Measurements from ENCODE around the gene AP1S1.
A peak's percentile ranks its signal among the peaks of the same experiment; 100 is the strongest.

- TF ChIP-seq CTCF (IDR thresholded peaks at IDR 0.05): peak in 6 of 12 donors; percentile 8 to 43 (median 28)
- peak; percentile 45 to 95 for TF ChIP-seq POLR2A (IDR thresholded peaks at IDR 0.05)
Observed at GRCh38 chr7:101126651-101127459, 27.4 kb upstream of the AP1S1 start, which contains the start of gene SERPINE1.

Measured in heart left ventricle (tissue), 13 donors.